ENCODE measurements around the gene BCL7C. TPM values are rescaled to one million over a fixed set of nuclear protein-coding genes. Genes with fewer than 3 reads are reported as not detected.

Gene BCL7C
- total and polyA plus RNA-seq, 10 of the 15 experiments (the other 5 are each of a cell fraction or from before 2014, with no cell fraction given), result 1.1 to 30.5 (median 13.7) TPM

DNA sequence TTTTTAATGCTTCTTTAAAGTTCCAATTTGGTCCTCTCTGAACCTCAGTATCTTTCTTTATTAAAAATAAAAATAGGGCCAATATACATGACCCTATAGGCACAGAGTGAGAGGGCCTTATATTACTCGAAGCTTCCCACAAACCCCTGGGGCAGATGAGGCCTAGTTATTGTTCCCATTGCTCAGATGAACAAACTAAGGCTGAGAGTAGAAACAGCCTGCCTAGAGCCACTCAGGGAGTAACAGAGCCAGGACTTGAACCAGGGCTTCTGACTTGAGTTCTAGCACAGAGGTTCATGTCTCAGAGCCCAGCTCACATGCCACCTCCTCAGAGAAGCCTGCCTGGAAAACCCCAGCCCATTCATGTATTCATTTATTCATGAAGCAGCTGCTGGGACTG is 7.7 kb downstream of the BCL7C start:
- FAIRE-seq, result no peak
- H3K27me3 ChIP-seq (replicated peaks in 1 of 2; ENCODE audit: control insufficient read depth in 2 of 2, insufficient read depth in 2 of 2, low read length in 1 of 2), result no peaks in the 10 kb centered on the region
- in situ Hi-C loops (cut with MboI) (no loop called here), intact Hi-C loops (cut with micrococcal nuclease; ENCODE audit: unreplicated experiment) (no loop called here)
- no peaks in the 10 kb centered on the region for H4K20me1 ChIP-seq (ENCODE audit: control insufficient read depth, insufficient read depth)
- H3K4me1 ChIP-seq (ENCODE audit: control insufficient read depth, insufficient read depth, low read length), result peaks cover 10% of the 10 kb centered on the region
- no peak overlapping the region for H3K4me3 ChIP-seq
- H3K79me2 ChIP-seq (ENCODE audit: control insufficient read depth, insufficient read depth, low read length), result no peaks in the 10 kb centered on the region
- no TSS peak for BruUV-seq (replicated peaks)
- peak; percentile 34 for ATAC-seq
- no peak overlapping the region for H3K9ac ChIP-seq (ENCODE audit: control insufficient read depth, insufficient read depth, low read length)
- H3K4me2 ChIP-seq (ENCODE audit: control insufficient read depth, insufficient read depth), result no peak overlapping the region
- no peak overlapping the region; the same call in 1 of the 2 replicates for H3K27ac ChIP-seq (ENCODE audit: control insufficient read depth, insufficient read depth)
- DNase-seq (ENCODE audit: low read depth, low spot score), result no peak
- WGBS (ENCODE audit: insufficient coverage, insufficient replicate concordance, low lambda C conversion rate, missing lambda C conversion rate), result 50% methylated on average over 1 of the region's 1 CpG
- no peak for TF ChIP-seq ZNF622 (IDR thresholded peaks at IDR 0.05)
- TF ChIP-seq, protein P1, sequence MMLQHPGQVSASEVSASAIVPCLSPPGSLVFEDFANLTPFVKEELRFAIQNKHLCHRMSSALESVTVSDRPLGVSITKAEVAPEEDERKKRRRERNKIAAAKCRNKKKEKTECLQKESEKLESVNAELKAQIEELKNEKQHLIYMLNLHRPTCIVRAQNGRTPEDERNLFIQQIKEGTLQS (IDR thresholded peaks at IDR 0.05; ENCODE audit: borderline replicate concordance, extremely low read depth, low read depth, low read length), result no peak
- no peak for TF ChIP-seq MEF2A (IDR thresholded peaks at IDR 0.05; ENCODE audit: insufficient read depth, low read depth, low read length)
- no peak for TF ChIP-seq IRF5 (IDR thresholded peaks at IDR 0.05; ENCODE audit: borderline replicate concordance)
- no peak for TF ChIP-seq MEF2B (IDR thresholded peaks at IDR 0.05; ENCODE audit: partially characterized antibody, poor library complexity, severe bottlenecking)
- no peak for TF ChIP-seq FOXK2 (IDR thresholded peaks at IDR 0.05)
- TF ChIP-seq PAX5 (IDR thresholded peaks at IDR 0.05; ENCODE audit: borderline replicate concordance, low read depth, low read length), result no peak
- no peak for TF ChIP-seq ZNF217 (IDR thresholded peaks at IDR 0.05)
- no peak for TF ChIP-seq GABPA (IDR thresholded peaks at IDR 0.05; ENCODE audit: low read depth)
- no peak for TF ChIP-seq MTA2 (IDR thresholded peaks at IDR 0.05; ENCODE audit: low read depth)
- TF ChIP-seq PML (IDR thresholded peaks at IDR 0.05; ENCODE audit: low read length), result no peak
- TF ChIP-seq STAT3 (IDR thresholded peaks at IDR 0.05; ENCODE audit: low read depth, low read length), result no peak
- no peak for TF ChIP-seq ASH2L (IDR thresholded peaks at IDR 0.05; ENCODE audit: borderline replicate concordance, low read depth)
- no peak for TF ChIP-seq BRCA1 (IDR thresholded peaks at IDR 0.05; ENCODE audit: low read depth, low read length)
- no peak for TF ChIP-seq SIN3A (IDR thresholded peaks at IDR 0.05; ENCODE audit: low read depth, low read length)
- no peak for TF ChIP-seq SKIL (IDR thresholded peaks at IDR 0.05; ENCODE audit: low read depth, poor library complexity, severe bottlenecking)
- RAD21 ChIA-PET (ENCODE audit: unreplicated experiment), result interaction anchor here (1.1 to 1.4 kb wide), 3 partner anchors 12 to 42 kb away, joined by 3 to 4 read pairs (median 4); no protein-coding TSS in a partner anchor
- no peak overlapping the region for H2AFZ ChIP-seq (ENCODE audit: control insufficient read depth, low read depth, low read length)
- CTCF ChIA-PET, result interaction anchor here (1.1 to 1.3 kb wide), 2 partner anchors 13 to 41 kb away, joined by 5 to 8 read pairs; no protein-coding TSS in a partner anchor
- H3K36me3 ChIP-seq (ENCODE audit: control insufficient read depth in 2 of 2, insufficient read depth in 2 of 2, low read length in 1 of 2), result peaks cover 0 to 5% of the 10 kb centered on the region in 2 experiments; a peak in 2 of 4 replicates
- SMC1A ChIA-PET (ENCODE audit: uncharacterized antibody, unreplicated experiment), result interaction anchor here (1.0 to 1.8 kb wide), 2 partner anchors 10 to 13 kb away, joined by 4 to 7 read pairs; no protein-coding TSS in a partner anchor
- H3K9me3 ChIP-seq (replicated peaks; ENCODE audit: control insufficient read depth, insufficient read depth, low read length), result no peaks in the 10 kb centered on the region
- POLR2A ChIA-PET, result interaction anchor here (0.6 to 2.3 kb wide), 2 partner anchors 9 to 12 kb away, joined by 5 to 6 read pairs; no protein-coding TSS in a partner anchor

All from GM12878 (cell line).